ENCODE data around the gene PON3. TPM values are rescaled to one million over a fixed set of nuclear protein-coding genes. Genes with fewer than 3 reads are reported as not detected.

Gene PON3
- polyA plus RNA-seq, 2 of the 4 experiments (the other 2 are of a cell fraction): 48.7 to 142 TPM

- ATAC-seq (no peak), DNase-seq (ENCODE audit: low read depth in 1 of 2, low spot score in 1 of 2) (no peak), FAIRE-seq (no peak)
- CTCF ChIA-PET: interaction anchor here (1.0 to 4.5 kb wide), 8 partner anchors 12 to 1540 kb away, joined by 3 to 31 read pairs (median 3); partner anchors contain the start of gene PON3
- Histone ChIP-seq H3K27ac (peak overlapping the region; percentile 96 to 98), H3K4me2 (peak overlapping the region; percentile 90), H3K4me1 (peaks cover 86% of the 10 kb centered on the region), H3K9me3 (no peaks in the 10 kb centered on the region), H3K4me3 (no peak overlapping the region)
- POLR2A ChIA-PET: no interaction called here
- TF ChIP-seq FOSB (CRISPR knock-in tag; IDR thresholded peaks at IDR 0.05): no peak
- TF ChIP-seq KDM1A (IDR thresholded peaks at IDR 0.05; ENCODE audit: low read depth): 0 out of 2 replicates have a peak, but pooled peaks have one; percentile 53
- 45% methylated on average over 5 of the region's 5 CpGs for WGBS (ENCODE audit: missing lambda C conversion rate)
Observed at GRCh38 chr7:95429241-95429990, 33.2 kb upstream of the PON3 start.

GRCh38 chr7:95427914-95428516, 31.8 kb upstream of the PON3 start:
- POLR2A ChIA-PET: interaction anchor here (1.2 to 1.6 kb wide), 2 partner anchors 9 to 48 kb away, joined by 4 to 5 read pairs; no protein-coding TSS in a partner anchor
- H3K9me3 ChIP-seq: no peaks in the 10 kb centered on the region

GRCh38 chr7:95427166-95427565, 31.0 kb upstream of the PON3 start:
- POLR2A ChIA-PET: no interaction called here
- WGBS (ENCODE audit: missing lambda C conversion rate): 69% methylated on average over 7 of the region's 7 CpGs
- H3K27ac ChIP-seq: peak overlapping the region; percentile 61 to 79; a peak in 5 of 6 replicates
- no peak for FAIRE-seq
- H3K9me3 ChIP-seq: no peaks in the 10 kb centered on the region
- no peak for TF ChIP-seq FOSL2 (IDR thresholded peaks at IDR 0.05)
- no peak for TF ChIP-seq FOSL2 (CRISPR knock-in tag; IDR thresholded peaks at IDR 0.05)
- TF ChIP-seq E2F6 (IDR thresholded peaks at IDR 0.05; ENCODE audit: borderline replicate concordance, low read depth): no peak
- no peak for TF ChIP-seq MYC (IDR thresholded peaks at IDR 0.05; ENCODE audit: borderline replicate concordance, low read length)
- no peak for TF ChIP-seq JUN (IDR thresholded peaks at IDR 0.05)
- no peak for TF ChIP-seq POLR2A (IDR thresholded peaks at IDR 0.05; ENCODE audit: low read length)
- no peak for TF ChIP-seq SMC3 (IDR thresholded peaks at IDR 0.05)
- no peak for TF ChIP-seq CHD4 (IDR thresholded peaks at IDR 0.05; ENCODE audit: borderline replicate concordance)
- TF ChIP-seq POLR2AphosphoS2 (conservative IDR thresholded peaks at IDR 0.05; ENCODE audit: low read length): no peak
- TF ChIP-seq CHD2 (IDR thresholded peaks at IDR 0.05; ENCODE audit: low read length, partially characterized antibody): no peak
- no peak for TF ChIP-seq HOXB5 (CRISPR knock-in tag; IDR thresholded peaks at IDR 0.05)
- TF ChIP-seq HOXB13 (CRISPR knock-in tag; IDR thresholded peaks at IDR 0.05; ENCODE audit: low read depth): no peak
- no peak for TF ChIP-seq CBX8 (IDR thresholded peaks at IDR 0.05)
- TF ChIP-seq ATOH8 (CRISPR knock-in tag; IDR thresholded peaks at IDR 0.05; ENCODE audit: low read depth): no peak
- TF ChIP-seq HES2 (IDR thresholded peaks at IDR 0.05): no peak
- TF ChIP-seq GATA3 (IDR thresholded peaks at IDR 0.05; ENCODE audit: borderline replicate concordance): no peak
- TF ChIP-seq NFE2L2 (conservative IDR thresholded peaks at IDR 0.05; ENCODE audit: low read length): no peak
- no peak for TF ChIP-seq ESRRA (IDR thresholded peaks at IDR 0.05; ENCODE audit: borderline replicate concordance, low read length)
- TF ChIP-seq SREBF2 (IDR thresholded peaks at IDR 0.05): no peak
- no peak for TF ChIP-seq RFX5 (IDR thresholded peaks at IDR 0.05)
- no peak for DNase-seq (ENCODE audit: low read depth in 1 of 2, low spot score in 1 of 2)
- H3K4me2 ChIP-seq: peak overlapping the region; percentile 40
- H3K4me1 ChIP-seq: peaks cover 88% of the 10 kb centered on the region
- no peak for ATAC-seq
- H3K4me3 ChIP-seq: no peak overlapping the region
- CTCF ChIA-PET: interaction anchor here (2.0 to 4.5 kb wide), 2 partner anchors 17 to 50 kb away, joined by 4 to 31 read pairs; no protein-coding TSS in a partner anchor

More at GRCh38 chr7:95427914-95428516, 31.8 kb upstream of the PON3 start:
- FAIRE-seq: no peak
- H3K4me1 ChIP-seq: peaks cover 88% of the 10 kb centered on the region
- 56% methylated on average over 3 of the region's 3 CpGs for WGBS (ENCODE audit: missing lambda C conversion rate)
- H3K27ac ChIP-seq: peak overlapping the region; percentile 61 to 79
- peak overlapping the region; percentile 40 for H3K4me2 ChIP-seq
- no peak overlapping the region for H3K4me3 ChIP-seq
- no peak for ATAC-seq
- no peak for DNase-seq (ENCODE audit: low read depth in 1 of 2, low spot score in 1 of 2)
- CTCF ChIA-PET: interaction anchor here (1.3 to 4.5 kb wide), 4 partner anchors 16 to 49 kb away, joined by 3 to 31 read pairs (median 11); partner anchors contain the start of gene PON3
- TF ChIP-seq RFX5 (IDR thresholded peaks at IDR 0.05) (no peak), CEBPB (IDR thresholded peaks at IDR 0.05) (peak; percentile 75 to 89; a peak in 3 of 4 replicates), ATOH8 (CRISPR knock-in tag; IDR thresholded peaks at IDR 0.05; ENCODE audit: low read depth) (no peak)

Data from A549 (cell line).